Stimulated activated CD8-positive, alpha-beta memory T cell treated with anti-CD3 and anti-CD28 coated beads, Interleukin-7, amount 100 ng/mL, for 1 hour (primary cell): Measurements from ENCODE around the gene CEP104.

Experiments used
- DNase-seq, 2 donors: peaks; one replicate each; pipeline ENCODE4 v3.0.0-alpha.2; 2020; ENCODE audit warnings: low read depth in 2 of 2

Gene CEP104

DNA sequence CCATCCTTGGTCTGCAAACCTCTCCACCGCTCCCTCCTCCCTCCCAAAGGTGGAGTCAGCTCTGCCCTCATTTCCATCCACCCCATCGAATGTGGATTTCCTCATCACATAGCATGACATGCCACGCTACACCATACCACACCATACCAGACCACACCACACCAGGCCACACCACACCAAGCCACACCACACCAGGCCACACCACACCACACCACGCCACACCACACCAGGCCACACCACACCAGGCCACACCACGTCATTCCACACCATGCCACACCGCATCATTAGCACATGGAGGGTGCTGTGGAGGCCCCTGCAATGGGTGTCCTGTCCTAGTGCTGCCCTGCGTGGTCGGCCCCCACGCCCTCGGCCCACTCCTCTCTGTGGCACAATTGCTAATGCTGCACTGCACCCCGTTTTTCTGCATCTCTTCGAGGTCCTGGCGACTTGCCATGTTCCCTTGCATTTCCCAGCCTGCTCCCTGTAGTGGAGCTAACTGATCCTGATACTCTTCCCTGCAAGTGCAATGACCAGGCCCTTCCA, 11.5 kb upstream of the CEP104 start:
- no peak for DNase-seq

DNA sequence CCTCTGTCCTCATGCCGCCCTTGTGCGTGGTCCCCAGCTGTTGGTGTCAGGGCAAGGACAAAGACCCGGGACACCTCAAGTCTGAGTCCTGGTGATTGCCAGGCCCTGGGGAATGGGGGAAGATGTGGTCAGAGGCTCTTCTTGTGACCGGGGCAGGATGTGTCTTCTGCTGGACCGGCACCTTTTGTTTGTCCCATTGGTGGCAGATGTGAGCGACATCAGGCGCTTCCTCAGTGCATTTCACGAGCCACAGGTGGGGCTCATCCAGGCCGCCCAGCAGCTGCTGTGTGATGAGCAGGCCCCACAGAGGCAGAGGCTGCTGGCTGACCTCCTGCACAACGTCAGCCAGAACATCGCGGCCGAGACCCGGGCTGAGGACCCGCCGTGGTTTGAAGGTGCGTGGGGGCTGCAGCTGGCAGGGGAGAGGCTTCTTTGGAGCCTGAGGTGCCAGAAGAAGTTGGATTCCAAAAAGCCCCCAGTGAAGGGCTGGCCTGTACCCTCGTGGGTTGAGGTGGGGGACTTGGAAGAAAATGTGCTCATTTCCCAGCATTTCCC, 8.7 kb upstream of the CEP104 start:
- no peak for DNase-seq

DNA sequence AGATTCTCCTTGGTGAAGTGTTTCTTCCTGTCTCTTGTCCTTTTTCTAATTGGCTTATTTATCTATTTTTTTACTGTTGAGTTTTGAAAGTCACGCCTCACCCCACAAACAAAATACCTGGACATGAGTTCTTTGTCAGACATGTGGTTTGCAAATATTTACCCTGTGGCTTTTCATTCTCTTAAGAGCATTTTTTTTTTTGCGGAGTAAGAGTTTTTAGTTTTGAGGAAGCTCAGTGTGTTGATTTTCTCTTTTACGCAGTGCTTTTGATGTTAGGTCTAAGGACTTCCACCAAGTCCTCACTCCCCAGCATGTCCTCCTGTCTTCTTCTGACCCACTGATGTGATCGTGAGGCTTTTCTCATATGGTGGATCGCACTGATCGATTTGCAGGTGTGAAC, 7.9 kb upstream of the CEP104 start:
- DNase-seq: no peak

DNA sequence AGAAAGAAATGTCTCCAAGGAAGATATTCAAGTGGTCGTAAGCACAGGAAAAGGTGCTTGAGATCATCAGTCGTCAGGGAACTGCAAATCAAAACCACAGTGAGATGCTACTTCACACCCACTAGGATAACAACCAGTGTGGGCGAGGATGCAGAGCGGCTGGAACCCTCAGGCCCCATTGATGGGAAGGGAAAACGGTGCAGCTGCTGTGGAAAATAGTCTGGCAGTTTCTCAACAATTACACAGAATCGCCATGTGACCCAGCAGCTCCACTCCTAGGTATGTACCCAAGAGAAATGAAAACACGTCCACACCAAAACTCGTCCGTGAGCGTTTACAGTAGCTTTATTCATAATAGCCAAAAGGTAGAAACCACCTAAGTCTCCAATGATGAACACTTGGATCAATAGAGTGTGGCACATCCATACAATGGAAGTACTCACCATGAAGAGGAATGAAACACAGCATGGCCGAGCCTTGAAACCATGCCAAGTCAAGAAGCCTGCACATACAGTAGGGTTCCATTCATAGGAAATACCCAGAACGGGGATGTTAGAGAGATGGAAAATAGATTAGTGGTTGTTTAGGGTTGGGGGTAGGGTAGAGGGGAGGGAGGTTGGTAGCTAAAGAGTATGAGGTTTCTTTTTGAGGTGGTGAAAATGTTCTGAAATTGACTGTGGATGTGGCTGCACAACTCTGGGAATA, 6.4 kb upstream of the CEP104 start:
- DNase-seq: no peak

DNA sequence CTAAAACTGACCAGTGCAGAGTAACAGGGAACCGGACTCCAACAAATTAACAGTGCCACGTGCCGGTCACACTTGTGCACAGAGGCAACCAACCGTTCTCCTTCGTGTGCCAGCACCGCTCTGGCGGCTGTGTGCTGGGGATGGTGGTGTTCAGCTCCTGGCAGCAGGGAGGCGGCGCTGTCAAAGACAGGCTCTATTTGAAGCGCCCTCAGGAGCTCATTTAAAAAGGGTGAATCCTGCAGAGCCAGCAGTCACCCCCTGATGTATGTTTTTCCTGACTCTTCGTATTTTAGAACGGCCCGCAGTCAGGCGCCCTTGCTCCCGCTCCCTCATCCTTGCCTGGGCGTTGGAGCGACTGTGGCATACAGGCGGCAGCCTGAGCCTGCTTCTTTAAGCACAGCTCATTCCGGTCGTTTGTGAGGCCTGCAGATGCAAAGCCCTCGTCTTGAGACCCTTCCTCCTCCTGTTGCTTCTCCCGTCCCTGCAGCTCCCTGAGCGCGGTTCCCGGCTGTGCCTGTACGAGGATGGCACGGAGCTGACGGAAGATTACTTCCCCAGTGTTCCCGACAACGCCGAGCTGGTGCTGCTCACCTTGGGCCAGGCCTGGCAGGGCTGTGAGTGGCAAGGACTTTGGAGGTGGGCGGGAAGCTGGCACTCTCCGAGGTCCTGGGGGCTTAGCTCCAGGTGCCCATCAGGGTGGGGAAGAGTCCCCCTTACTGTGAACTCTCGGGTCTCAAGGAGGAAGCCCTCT, 1.4 kb upstream of the CEP104 start:
- no peak for DNase-seq

DNA sequence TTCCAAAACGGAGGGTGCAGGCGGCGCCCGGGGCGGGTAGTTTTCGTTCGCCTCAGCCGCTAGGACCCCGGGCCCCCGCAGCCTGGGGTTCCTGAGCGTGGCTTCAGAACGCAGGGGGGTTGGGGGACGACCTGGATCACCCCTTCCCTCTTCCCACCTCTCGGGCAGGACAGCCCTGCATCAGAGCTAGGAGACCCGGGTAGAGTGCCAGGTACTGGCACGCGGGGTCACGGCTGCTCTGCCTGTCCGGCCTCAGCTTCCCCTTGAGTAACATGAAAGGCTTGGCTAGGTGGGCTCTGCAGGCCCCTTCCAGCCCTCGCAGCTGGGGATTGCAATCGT, 749 bp upstream of the CEP104 start:
- no peak for DNase-seq

DNA sequence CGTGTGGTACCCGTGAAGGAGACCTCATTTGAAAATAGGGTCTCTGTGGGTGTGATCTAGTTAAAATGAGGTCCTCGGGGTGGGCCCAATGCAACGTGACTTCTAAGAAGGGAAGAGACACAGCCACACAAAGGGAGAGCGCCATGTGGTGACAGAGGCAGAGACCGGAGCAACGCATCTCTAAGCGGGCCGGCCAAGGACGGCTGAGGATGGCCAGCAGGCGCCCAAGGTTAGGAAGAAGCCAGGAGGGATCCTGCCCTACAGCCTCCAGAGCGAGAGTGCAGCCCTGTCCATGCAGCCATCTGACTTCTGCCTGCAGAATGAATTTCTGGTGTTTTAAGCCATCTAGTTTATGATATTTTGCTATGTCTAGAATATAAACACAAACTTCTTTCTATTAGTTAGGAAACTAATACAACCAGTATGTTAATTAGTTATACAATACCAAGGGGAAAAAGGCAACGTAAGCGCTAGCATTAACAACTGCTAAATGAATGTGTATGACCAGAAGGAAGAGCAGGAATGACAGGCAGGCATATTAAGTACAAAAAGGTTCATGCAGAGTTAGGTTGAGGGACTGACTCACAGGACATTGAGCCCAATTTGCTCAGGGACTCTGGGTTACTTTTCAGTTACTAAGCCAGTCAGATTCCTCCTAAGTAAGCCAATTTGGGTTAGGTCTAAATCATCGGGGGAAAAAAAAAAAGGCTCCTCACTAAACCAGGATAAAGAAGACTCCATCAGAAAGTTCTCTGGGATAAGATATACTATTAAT, 4.1 kb downstream of the CEP104 start:
- no peak for DNase-seq

DNA sequence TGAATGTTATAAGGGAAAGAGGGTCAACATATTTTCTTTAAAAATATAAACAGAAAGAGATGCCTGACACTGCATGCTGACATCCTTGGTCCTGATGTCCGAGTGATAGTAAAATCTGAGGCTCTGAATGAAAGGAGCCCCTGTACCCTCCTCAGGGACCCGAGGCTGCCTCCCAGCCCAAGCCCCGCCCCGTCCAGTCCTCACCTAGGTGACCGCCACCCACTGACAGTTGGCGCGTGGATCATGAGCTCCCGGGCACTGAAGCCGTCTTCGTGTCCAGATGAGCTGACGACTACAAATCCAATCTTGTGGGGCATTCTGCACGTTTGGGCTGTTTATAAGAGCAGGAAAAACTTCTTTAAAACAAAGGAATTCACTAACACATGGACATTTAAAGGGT, 4.9 kb downstream of the CEP104 start:
- DNase-seq: no peak

DNA sequence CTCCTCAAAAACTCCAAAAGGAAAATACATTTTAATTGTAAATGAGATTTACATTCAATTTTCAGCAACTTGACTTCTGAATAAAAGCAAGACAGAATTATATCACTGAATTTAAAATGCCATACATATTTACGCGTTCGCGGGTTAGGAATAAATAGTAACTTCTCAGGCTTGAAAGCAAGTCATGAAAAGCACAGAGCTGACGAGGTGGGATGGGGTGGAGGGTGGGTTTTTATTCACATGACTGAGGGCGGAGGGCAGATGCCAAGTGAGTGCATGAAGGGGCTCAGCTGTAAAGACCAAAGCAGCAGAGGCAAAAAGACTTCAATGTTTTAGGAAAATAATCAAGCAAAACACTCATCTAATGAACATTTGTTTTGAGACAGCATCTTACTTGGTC, 5.7 kb downstream of the CEP104 start:
- no peak for DNase-seq

DNA sequence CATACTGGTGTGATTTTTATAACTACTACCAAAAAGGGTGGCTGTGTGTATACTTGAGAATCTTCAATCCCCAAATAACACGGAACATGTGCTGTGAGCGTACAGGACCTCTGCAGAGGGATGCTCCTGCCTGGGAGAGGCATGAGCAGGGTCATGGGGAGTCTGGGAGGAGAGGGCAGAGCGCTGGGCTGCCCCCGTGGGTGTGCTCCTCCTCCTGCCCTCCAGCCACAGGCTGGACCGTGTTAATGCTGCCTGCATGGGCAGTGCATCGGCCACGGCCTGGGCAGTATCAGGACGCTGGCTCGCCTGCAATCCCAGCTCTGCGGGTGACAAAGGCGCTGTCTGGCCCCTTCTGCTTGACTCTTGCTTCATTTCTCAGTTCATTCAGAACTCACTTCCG, 6.2 kb downstream of the CEP104 start:
- DNase-seq: no peak

DNA sequence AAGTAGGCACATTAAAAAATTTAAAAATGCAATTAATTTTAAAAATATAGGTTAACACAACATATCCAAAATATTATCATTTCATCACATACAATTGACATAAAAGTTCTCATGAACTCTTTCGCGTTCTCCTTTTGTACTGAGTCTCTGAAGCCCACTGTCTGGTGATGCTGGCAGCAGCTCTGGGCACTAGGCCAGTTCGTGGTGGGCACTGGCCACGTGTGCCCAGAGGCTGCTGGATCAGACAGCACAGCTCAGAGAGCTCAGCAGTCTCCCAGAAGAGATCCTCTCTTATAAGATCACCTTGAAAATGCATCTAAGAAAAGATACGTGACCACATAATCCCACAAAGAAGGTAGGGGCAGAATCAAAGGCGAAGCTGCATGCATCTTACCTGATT, 9.9 kb downstream of the CEP104 start:
- no peak for DNase-seq

DNA sequence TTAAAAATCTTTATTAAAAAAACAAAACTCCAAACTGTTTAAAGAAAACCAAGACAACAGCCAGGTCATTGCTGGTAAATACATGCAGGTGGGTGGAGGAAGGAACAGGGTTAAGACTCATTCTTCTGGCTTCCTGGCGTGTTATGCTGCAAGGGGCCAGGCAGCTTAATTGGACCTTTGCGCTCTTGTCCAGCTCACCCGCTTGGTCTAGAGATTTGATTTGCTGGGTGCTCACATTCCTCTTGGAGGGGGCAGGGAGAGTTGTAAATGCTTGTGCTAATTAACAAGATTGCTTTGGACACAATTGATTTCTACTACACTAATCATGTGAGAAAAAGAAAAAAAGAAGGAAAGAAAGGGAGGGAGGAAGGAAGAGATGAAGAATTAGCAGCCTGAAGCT, 10.5 kb downstream of the CEP104 start:
- no peak for DNase-seq

DNA sequence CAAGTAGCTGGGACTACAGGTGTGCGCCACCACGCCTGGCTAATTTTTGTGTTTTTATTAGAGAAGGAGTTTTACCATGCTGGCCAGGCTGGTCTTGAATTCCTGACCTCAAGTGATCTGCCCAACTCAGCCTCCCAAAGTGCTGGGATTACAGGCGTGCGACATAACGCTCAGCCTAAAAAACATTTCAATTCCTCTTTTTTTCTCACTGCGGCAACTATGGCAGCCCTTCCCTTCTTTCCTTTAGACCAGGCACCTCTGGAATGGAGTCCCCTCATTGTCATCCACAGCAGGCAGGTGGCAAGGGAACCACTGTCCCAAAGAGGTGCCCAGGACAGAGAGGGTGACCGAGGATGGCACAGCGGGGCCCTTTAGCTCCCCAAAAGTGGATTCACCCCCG, 14.1 kb downstream of the CEP104 start:
- no peak for DNase-seq

DNA sequence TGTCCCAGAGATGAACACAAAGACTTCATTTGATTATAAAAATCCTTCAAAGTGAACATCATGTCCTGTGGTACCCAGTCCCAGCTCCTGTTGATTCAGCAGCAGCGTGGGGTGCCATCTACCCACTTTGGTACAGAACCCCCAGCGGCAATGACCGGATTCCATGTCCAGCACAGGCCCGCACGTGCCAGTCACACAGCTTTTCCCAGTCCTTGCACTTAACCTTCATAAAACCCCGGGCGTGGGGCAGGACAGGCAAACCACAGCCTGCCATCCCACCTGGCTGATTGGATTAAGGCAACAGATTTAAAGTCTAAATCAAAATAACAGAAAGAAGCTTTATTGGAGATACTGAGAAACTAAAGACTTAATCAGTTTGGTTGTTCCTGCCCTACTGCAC, 15.5 kb downstream of the CEP104 start:
- DNase-seq: no peak

DNA sequence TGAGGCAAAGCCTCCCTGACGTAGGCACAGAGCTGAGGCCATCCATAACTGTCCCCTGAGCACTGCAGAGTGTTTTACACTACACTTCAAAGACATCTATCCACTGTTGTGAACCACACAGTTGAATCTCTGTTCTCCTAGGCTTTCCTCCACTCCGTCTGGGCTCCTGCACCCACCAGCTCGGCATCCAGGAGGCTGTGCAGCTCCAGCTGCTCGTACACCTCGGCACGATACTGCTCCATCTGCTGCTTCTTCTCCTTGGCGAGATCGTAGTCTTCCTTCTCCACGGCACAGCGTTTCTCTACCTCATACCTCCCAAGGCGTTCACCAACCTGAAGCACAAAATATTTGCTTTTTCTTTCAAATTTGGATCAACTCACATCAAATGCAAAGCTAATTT, 18.2 kb downstream of the CEP104 start:
- DNase-seq: no peak

DNA sequence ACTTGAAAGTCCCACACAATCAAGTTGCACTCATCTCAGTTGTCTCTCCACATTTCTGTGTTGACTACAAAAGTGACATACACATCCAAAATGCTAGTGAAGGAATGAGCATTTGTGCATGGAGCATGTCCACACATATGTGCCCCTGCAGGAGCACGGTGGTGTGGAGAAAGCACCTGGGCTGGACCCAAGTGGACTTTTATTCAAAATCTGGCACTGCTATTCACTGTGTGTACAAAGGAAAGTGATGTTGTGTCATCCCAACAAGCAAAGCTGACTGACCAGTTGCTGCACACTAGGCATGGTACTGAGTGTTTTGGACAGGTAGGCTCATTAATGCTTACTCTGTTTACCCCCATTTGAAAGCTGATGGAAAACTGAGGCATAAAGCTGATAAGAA, 19.3 kb downstream of the CEP104 start:
- DNase-seq: no peak

DNA sequence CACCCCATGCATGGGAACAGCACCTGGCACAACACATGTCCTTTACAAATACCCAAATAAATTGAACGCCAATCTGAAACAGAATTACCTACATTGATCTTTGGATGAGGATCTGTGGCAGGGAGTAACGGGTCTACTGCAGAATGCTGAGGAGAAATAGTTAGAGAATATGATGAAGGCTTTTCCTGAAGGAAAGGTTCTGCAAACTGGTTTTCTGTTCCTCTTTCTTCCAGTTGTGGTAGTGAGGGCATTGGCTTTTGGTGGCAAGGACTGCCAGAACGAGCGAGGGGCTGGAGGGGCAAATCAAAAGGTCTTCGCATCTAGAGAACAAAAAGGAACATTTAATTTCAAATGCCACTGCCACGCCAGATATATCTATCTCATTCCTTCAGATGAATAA, 19.8 kb downstream of the CEP104 start:
- DNase-seq: no peak

DNA sequence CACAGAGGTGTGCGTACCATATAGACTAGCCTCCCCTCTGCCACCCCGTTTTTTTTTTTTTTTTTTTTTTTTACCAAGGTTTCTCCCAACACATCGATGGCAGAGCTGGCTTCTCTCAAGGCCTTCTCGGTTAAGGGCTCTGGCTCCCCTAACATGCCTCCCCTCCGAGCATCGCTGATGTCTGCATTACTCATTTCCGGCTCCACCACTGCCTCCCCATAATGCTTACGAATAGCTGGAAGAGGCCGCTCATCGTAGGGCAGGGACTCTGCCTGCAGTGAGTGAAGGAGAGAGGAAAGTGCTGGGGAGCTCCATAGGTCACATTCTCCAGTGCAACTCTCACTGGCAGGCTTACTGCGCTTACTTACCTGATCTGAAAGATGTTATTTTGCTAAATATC, 20.6 kb downstream of the CEP104 start:
- no peak for DNase-seq

DNA sequence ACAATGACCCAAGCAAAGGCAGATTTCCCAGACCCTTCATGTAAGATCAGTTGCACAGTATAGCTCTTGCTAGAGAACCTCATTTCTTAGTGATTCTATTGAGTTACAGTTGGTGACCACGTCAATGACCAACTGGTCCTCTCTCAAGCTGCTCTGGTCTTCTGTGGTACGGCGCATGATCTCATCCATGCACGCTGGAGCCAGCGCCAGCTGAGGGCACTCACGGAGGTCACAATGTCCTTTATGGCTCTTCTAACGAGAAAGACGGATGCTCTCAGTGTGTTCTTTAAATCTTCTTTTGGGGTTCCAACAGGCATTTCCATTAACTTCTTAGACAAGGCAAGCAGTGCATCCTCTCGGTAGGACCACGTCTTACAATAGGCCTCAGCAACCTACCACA, 22.3 kb downstream of the CEP104 start:
- no peak for DNase-seq

DNA sequence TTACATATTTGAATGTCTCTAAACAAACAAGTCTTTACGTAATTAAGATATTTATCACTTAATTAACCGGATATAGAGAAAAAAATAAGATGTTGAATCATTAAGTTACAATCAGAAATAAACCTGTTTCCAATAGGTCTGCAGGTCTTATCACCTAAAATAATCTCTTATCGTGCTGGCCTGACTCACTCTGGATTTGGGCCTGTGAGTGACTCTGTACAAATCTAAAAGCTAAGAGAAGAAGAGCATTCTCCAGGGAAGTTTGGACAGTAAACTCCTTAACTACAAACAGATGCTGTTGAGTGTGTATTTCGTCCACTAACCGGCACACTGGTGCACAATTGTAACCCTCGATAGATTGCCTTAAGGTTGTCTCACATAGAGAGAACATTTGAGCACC, 25.3 kb downstream of the CEP104 start:
- DNase-seq: no peak

DNA sequence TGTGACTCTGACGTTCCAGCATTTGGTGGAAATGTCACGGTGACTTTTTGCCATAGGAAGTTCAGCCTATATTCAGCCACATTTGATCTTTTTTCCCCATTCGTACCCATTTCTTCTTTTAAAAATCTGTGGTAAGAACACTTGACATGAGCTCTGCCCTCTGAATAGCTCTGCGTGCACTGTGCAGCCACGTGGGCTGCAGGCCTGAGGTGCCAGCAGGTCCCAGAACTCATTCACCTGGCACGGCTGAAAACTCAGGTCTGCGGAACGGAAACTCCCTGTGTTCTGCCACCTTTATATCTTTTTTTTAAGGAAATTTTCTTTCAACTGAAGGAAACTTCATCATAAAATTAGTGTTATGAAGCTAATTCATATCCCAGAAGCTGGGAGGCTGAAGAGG, 28.6 kb downstream of the CEP104 start:
- DNase-seq: no peak

DNA sequence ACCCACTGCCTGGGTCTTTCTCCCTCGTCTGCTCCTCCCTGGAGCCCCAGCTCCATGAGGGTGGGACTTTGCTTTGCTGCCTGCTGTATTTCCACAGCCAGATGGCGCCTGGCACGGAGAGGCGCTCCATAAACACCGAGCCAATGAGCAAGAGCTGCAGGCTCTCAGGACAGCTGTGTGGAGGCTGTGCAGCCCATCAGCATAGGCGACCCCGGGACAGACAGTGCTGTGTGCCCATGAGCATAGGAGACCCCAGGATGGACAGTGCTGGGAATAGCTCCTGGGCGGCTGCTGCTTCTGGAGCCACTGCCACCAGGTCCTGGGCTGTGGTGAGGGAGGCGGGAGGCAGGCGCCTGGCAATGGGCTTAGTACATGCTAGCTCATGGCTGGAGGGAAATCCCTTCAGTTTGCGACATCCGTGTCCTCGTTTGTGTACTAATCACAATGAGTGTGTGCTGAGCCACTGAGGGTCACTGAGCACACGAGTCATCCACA, 29.2 kb downstream of the CEP104 start:
- DNase-seq: no peak
